ENCODE data around the gene FSTL5.
"Not testable (repeated sequence)": the region's sequence is repeated elsewhere in the genome, so short reads cannot be mapped to it uniquely, and the experiment has no call there.

The FSTL5 gene

DNA sequence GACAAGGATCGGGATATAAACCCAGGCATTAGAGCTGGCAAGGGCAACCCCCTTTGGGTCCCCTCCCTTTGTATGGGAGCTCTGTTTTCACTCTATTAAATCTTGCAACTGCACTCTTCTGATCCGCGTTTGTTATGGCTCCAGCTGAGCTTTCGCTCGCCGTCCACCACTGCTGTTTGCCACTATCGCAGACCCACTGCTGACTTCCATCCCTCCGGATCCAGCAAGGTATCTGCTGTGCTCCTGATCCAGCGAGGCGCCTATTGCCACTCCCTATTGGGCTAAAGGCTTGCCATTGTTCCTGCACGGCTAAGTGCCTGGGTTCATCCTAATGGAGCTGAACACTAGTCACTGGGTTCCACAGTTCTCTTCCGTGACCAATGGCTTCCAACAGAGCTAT, 59.9 kb downstream of the FSTL5 start:
- DNase-seq (ENCODE audit: low spot score): not testable (repeated sequence)

DNA sequence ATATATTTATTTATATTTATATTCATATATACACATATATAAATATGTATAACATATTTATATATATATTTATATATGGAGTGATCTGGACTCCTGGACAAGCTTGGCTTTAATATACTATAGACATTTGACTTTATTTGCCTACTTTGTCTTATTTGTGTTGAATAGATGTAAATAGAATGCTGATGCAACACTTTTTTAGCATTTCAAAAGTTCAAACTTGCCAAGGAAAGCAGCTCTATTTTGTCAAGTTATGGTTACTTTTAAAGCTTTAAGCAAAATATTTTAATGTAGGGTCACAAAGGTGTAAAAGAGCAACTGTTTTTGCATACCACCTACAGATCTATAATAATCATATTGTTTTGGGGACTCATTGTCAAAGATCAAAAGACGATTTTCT, 61.1 kb downstream of the FSTL5 start:
- DNase-seq (ENCODE audit: low spot score): no peak

DNA sequence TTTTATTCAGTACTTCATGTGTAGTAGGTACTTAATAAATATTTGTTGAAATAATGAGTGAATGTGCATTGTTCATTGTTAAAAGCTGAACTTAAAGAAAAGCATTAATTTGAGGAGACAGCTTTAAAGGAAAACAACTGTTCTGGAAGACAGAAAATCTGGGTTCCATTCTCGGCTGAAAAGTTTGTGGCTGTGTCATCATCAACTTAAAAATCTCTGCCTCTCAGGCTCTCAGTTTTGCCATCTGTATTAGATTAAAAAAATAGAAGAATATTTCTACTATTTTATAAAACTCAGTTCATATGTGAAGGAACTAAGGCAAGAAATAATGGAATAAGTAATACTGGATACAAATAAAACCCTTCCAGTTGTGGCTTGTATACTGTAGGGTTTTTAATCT, 62.5 kb downstream of the FSTL5 start:
- DNase-seq (ENCODE audit: low spot score): no peak

DNA sequence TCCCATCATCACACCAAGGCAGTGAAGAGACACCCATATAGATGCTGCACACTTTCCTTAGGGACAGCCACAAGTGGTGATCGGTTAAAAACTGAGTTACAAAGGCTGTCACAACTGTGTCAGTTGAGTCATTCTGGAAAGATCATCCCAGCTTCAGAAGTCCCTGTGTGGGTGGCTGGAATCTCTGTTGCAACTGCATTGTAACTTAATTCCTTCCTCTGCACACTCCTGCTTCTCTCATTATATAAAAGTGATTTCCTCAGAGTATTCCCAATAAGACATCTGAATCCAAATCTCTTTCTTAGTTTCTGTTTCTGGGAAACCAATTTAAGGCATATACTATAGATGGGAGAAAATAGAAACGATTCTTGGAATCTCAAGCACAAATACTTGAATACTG, 88.1 kb downstream of the FSTL5 start:
- no peak for DNase-seq (ENCODE audit: low spot score)

DNA sequence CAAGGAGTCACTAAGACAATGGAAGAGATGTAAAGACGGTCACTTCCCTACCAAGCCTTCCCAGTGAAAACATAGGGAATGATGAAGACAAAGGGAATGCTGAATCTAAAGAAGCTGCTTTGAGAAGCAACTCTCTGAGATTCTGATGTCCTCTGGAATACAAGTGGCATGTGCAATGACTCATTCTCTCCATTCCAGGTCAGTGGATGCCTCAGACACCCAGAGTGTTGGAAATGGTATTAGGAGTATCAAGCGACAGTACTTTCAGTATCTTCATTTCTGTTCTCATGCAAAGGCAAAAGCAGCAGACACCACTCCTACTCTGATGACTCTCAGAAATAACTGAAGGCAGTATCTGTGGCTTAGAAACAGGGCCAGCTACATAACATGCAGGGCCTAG, 102.6 kb downstream of the FSTL5 start:
- no peak for DNase-seq (ENCODE audit: low spot score)

DNA sequence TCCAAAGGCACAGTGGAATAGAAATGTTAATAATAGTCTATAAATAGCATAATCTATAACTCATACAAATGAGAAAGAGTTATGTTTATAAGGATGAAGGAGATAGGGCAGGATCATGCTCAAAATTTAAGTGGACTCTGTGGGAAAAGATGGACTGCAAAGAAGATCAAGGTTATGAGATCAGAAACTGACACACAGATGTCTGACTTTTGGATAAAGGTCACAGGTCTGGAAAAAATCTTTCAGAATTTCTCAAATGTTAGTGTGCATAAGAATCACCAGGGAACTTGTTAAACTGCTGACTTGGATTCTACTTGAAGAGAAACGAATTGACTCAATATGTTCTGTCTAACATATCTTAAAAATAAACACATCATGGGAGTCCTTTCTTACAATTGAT, 104.1 kb downstream of the FSTL5 start:
- no peak for DNase-seq (ENCODE audit: low spot score)

DNA sequence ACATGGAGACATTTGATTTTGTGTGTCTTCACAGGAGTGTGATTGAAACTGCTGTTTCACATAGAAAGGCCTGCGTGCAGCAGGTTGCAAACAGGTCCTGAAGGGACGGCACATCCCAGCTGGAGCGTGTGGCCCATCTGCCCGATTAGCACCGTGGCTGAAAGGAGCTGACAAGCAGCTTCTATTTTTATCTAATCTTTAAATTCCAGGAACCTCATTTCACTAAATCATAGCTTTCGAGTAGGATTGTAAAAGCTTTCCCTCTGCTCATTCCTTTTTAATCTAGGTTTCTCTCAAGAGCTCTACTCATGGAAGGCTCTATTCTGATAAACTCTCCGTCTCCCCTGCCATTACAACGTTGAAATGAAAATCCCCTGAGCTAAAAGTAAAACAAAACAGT, 106.8 kb downstream of the FSTL5 start:
- no peak for DNase-seq (ENCODE audit: low spot score)

DNA sequence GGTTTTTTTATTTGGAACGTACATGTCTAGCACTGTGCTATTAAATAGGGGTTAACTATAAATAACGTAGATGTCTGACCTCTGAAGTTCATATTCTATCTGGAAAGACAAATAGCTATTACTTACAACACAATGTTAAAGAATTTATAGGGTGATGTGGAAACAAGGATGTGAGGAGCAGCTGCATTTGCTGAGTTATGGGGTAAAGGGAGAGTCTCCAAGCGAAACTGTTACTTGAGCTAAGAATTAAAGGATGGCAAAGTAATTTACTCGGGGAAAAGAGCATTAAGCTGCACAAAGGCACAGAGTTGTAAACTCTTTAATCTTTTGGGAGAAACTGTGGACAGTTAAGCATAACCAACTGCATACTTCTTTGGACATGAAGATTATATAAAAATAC, 117.7 kb downstream of the FSTL5 start:
- DNase-seq (ENCODE audit: low spot score): no peak

DNA sequence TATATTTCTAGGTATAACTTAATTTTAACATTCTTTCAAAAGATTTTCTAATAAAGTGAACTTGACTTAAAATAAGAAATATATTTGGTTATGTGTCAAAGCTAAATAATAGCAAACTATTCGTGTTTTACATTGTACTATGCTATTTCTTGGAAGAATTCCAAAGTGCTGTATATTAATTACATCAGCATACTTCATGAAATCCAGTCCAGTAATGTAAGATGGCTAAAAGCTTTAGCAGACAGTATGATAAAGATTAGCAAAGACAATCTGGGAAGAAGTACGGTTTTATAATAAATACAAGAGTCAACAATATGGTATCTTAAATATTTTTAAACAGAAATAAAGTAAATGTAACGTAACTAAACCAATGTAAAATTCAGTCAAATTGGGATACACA, 125.7 kb downstream of the FSTL5 start:
- DNase-seq (ENCODE audit: low spot score): no peak

DNA sequence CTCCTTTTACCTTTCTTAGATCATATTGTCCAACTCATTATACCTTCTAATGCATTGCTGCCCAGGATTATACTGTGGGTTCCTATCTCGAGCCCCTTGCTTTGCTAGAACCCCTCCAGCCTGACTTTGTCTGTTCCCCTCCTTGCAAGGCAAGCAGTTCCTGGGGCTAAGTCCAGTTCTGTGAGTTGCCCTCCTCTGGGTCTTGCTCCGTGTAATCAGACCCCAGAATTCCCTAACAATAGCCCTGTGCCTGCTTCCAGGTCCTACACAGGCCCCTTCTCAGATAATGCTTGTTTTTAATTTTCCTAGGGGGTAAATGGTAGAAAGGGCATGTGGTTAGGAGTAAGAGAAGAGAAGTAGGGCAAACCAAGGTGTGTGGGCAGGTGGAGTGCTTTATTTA, 145.9 kb downstream of the FSTL5 start:
- no peak for DNase-seq (ENCODE audit: low spot score)

DNA sequence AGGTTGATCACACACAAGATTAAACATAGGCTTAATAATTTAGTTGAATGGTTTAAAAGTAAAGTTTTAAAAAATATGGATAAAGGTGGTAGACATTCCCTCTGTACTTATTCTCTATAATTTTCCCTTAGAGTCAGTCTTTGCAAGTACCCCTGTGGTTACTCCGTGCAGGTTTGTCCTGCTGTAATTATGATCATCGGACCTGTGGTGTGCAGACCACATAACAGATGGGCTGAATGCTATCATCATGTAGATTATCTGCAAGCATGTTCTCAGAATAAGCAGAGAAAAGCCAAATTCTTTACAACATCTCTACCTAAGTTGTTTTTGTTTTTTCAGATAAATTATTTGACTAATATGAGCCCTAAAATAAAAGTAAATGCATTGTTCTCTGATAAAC, 146.8 kb downstream of the FSTL5 start:
- DNase-seq (ENCODE audit: low spot score): no peak

DNA sequence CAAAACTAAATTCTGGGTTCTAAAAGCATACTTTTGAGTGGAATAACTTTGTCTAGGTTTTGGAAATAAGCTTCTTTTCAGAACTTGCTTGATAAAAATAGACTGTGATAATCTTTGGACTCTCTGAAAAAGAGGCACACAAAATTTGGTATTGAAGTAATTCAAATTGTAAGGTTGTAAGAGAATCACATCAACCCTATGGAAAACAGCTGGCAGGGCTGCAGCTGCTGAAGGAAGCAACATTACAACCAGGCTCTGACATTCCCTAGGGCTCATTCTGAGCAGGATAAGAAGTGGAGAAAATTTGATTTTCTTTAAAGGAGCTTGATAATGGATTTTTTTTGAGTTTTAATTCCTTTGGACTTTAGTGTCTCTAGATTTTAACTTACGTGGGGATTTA, 147.6 kb downstream of the FSTL5 start:
- DNase-seq (ENCODE audit: low spot score): no peak

DNA sequence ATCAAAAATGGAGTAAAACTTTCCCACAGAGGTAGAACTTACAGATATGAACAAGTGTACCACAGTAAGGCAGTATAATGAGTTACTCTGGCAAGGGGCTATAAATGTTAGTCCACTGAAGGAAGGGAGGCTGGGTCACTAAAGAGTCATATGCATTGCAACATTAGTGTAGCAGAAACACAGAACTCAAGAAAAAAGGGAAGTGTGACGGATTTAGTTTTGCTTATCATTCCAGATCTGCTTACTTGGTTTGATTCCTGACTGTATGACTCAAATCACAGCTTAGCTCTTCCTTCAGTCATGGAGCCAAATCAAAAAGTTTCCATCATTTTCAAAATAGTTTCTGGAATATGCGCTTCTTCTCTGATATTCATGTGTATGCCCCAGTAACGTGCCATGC, 148.7 kb downstream of the FSTL5 start:
- DNase-seq (ENCODE audit: low spot score): no peak

DNA sequence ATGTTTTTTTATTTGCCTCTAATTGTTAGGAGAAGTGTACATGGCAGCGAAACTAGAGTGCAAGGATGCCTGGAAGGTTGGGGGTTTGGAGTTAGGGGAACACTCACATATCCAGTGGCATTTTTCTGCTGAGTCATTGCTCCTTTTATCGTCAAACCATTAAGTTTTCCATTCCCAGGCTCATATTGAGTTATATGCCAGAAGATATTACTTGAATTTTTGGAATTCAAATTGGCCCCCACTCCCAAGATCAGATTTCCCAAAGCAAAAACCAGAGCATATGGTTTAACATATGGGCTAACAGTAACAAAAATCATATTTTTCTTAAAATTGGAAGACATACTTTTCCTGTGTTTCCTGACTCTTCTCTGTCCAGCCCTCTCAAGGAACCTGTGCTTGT, 152.7 kb downstream of the FSTL5 start:
- no peak for DNase-seq (ENCODE audit: low spot score)

DNA sequence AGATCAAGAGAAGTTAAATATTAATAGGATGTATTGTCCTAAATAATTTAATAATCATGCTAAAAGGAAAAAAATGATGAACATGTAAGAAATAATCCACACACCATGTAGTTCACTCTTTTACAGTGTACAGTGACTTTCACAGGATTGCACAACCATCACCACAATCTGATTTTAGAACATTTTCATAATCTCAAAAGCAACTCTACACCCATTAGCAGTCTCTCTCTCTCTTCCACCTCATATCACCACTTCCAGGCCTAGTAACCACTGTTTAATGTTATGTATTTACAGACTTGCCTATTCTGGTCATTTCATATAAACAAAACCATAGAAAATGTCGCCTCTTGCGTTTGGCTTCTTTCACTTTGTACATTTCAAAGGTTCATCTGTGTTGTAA, 153.4 kb downstream of the FSTL5 start:
- no peak for DNase-seq (ENCODE audit: low spot score)

DNA sequence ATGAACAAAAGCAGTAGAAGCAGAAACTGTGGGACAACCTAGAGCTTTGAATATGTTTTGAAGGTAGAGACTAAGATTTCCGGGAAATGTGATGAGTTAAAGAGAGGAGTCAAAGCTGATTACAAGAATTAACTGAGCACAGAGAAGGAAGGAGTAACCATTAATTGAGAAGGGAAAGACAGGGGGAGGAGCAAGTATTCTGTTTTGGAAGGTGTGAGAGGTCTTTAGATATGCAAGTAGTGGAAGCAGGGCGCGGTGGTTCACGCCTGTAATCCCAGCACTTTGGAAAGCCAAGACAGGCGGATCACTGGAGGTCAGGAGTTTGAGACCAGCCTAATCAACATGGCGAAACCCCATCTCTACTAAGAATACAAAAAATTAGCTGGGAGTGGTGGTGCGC, 171.5 kb downstream of the FSTL5 start:
- DNase-seq (ENCODE audit: low spot score): no peak

DNA sequence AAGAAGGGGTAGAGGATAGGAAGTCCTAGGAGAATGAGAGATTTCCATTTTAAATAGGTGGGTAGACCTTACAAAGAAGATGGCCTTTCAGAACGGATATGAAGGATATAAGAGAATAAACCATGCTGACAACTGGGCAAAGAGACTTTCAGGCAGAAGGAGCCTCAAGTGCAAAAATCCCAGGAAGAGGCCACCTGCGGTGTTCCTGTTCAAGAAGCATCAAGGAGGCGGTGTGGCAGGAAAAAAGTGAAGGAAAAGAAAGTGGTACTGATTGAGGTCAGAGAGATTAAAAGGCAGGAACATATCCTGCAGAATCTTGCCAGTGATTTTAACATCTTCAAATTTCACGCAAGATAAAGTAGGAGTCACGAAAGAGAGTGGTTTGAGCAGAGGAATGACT, 172.0 kb downstream of the FSTL5 start:
- DNase-seq (ENCODE audit: low spot score): no peak

DNA sequence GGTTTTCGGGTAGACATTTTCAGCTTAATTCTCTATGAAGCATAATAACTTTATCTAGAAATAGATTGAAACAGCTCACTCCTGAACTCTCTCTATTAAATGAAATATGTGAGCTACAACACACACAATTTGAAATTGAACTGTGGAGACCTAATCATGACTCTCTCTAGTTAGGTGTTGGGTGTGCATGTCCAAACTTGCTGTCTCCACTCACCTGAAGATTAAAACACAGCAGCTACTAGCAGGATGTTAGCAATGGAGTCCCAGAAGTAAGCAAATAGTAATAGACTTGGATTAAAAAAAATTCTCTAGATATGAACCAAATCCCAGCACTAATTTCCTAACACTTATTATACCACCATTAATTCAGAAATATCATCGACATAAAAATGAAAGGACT, 173.1 kb downstream of the FSTL5 start:
- no peak for DNase-seq (ENCODE audit: low spot score)

DNA sequence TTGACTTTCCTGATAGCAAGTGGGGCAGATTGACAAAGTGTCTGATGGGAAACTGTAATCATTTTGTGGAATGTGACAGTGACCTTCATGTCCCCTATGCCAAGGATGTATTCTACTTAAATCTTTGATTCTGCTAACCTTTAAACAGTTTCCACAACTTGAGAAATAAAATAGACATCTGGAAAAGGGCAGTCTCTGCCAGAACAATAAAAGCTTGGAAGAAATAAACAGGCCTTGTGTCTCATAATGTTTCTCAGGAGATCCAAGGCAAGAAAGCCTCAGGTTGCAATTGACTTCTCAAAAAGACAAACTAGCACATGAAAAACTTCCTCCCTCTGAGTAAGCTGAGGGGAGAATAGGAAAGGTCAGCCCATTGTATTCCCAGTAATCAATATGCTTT, 174.9 kb downstream of the FSTL5 start:
- no peak for DNase-seq (ENCODE audit: low spot score)

DNA sequence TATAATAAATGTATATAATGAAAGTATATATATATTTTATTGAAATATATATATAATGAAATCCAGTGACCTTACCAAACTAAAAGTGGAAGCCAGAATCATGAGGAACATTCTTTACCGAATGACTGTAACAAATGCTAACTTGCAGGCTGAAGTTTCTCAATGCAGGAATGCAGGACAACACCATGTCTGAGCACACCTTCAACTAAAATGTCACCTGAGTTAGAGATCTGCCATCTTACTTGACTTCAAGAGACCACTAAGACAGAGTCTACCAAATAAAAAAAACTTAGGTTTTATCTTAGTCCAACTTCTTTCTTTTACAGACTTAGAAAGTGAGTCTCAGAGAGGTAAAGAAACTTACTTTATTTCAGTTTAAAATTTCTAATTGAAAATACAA, 176.2 kb downstream of the FSTL5 start:
- no peak for DNase-seq (ENCODE audit: low spot score)

DNA sequence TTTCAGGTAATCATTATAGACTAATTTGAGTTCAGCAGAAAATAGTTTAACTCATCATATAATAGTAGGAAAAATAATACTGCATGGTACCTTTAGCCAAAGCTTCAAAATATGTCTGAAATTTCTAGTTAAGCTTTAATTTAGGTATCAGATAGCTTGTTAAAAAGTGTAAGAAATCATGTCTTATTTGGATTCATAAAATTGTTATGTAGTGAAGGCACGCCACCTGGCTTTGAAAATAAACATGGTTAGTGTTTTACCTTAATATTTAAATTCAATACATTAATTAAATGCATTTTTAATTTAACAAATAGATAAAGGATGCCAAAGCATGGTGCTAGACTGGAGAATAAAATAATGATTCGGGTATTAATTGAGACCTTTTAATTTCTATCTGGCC, 211.4 kb downstream of the FSTL5 start:
- no peak for DNase-seq (ENCODE audit: low spot score)

DNA sequence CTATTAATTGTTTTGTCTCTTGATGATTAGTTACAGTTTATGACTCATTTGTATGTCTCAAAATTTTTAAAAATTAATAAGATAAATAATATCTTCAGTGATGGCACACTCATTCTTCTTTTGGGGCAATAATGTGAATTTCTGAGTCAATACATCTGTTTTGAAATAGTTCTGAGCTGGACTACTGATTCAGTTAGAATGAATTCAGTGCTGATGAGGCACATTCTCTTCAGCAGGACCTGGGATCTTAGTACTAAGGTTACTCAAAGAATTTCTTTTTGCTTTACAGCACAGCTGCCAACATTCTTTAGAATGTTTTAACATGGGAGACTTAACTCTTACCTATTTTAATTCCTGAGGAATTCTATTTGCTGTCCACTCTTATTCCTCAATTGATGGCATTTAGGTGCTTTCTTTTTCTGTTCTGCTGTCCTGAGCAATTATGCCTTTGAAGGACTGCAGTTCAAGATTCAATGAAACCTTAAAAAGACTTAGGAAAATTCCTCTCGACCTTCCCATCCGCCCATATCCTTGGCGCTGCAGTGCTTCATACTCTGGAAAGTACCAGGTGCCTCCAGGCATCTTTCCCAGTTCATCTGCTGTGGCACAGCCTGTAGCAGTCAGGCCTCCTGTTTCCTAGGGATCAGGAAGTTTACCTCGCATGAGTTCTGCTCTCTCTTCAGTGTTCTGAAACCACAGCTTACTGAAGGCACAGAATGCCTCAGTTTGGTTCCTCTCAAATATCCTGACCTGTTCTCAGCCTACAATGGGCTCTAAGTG, 213.7 kb downstream of the FSTL5 start:
- no peak for DNase-seq (ENCODE audit: low spot score)

DNA sequence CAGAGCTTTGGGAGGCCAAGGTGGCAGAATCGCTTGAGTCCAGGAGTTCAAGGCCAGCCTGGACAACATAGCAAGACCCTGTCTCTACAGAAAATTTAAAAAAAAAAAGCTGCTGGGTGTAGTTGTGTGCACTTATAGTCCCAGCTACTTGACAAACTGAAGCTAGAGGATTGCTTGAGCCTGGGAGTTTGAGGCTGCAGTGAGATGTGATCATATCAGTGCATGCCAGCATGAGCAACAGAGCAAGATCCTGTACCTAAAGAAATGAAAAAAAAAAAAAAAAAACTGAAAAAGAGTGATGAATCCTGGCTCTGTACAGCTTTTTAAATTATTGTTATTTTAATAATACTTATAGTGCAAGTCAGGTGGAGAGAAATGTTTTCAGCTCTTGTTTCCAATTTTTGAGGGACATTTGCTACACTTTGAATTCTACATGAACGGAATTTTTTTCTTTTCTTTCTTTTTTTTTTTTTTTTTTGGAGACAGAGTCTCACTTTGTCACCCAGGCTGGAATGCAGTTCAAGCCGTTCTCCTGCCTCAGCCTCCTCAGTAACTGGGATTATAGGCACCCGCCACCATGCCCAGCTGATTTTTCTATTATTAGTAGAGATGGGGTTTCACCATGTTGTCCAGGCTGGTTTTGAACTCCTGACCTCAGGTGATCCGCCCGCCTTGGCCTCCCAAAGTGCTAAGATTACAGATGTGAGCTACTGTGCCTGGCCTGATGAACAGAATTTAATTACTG, 215.6 kb downstream of the FSTL5 start:
- no peak for DNase-seq (ENCODE audit: low spot score)

DNA sequence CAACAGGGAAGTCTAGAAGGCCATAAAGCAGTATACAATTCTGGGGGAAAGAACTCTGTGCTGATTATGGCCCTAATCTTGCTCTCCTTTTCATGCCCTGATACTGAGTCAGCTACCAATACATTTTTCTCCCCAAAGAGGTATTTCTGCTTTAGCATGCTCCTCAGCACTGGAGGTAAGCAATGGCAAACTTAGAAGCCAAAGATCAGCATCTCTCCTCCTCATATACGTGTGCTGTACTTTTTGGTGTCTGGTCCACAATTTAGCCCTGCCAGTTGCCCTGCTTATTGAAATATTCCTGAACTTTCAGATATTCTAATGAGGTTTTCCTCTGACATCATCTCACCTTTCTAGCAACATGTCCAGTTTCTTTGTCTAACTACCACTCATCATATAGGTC, 226.2 kb downstream of the FSTL5 start:
- DNase-seq (ENCODE audit: low spot score): no peak
